ENCODE data around the gene IGIP.
A peak's percentile ranks its signal among the peaks of the same experiment; 100 is the strongest.
"Not testable (repeated sequence)": the region's sequence is repeated elsewhere in the genome, so short reads cannot be mapped to it uniquely, and the experiment has no call there.

The IGIP gene

GRCh38 chr5:140142856-140143255 is 17.1 kb downstream of the IGIP start:
- no peak for DNase-seq (ENCODE audit: low spot score)

GRCh38 chr5:140143521-140144258 is 18.0 kb downstream of the IGIP start:
- no peak for DNase-seq (ENCODE audit: low spot score)

DNA sequence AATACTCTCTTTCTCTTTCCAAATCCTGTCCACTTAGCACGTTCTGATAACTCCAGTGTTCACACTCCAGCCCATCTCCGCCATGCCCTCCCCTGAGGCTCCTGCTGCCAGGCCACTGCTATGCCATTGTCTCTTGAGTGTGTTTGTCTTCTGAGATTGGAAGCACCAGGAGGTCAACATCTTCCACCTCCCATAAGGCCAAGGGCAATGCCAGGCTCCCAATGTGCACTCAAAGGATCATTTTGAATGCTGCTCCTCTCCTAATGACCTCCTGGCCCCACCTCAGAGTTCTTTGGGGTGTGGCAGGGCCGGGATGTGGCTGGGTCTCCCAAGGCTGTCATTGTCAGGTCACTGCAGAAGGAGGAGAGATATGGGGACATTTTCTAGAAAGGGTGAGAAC is 19.5 kb downstream of the IGIP start:
- DNase-seq (ENCODE audit: low spot score): no peak

- no peak for DNase-seq (ENCODE audit: low spot score)
Observed at GRCh38 chr5:140145818-140146522, 20.2 kb downstream of the IGIP start.

GRCh38 chr5:140146523-140146842 is 20.7 kb downstream of the IGIP start:
- DNase-seq (ENCODE audit: low spot score): no peak

- DNase-seq (ENCODE audit: low spot score): no peak
Observed at GRCh38 chr5:140147460-140147859, 21.7 kb downstream of the IGIP start.

- DNase-seq (ENCODE audit: low spot score): no peak
Observed at GRCh38 chr5:140148508-140148907, 22.8 kb downstream of the IGIP start.

GRCh38 chr5:140150201-140150600 is 24.5 kb downstream of the IGIP start:
- DNase-seq (ENCODE audit: low spot score): no peak

DNA sequence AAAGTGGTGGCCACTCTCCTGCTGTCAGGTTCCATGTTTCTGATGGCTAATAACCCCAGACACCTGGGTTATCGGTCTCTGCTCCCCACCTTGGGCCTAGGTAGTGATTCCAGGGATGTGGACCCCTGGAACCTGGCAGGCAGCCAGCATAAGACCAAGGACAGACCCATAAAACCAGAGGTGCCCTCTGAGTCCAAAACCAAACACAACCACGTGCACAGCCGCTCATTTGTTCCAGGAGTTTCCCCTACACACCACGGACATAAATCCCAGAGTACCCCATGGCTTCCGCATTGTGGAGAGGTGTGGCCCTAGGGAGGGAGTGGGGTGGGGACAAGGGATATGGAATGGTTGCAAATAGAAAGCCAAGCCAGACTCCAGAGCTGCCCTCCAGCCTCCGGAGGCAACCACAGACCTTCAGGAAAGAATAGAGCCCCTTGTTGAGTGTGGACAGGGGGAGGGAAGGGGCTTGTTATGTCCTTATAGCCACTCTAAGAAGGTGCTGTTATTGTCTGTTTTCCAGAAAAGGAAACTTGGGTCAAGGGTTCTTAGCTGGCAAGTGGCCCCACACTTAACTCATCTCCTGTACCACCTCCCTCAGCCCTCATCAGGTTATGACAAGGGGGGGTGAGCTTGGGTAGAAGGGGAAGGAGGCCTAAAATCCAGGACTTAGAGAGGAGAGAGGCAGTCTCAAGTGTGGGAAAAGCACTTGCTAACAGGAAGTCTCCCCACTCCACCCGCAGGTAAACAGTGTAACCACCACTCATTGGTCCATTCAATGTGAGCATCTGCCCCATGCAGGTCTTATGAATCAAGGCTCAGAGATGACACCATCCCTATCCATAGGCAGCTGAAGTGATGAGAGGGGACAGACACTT is 25.6 kb downstream of the IGIP start:
- DNase-seq (ENCODE audit: low spot score): no peak

DNA sequence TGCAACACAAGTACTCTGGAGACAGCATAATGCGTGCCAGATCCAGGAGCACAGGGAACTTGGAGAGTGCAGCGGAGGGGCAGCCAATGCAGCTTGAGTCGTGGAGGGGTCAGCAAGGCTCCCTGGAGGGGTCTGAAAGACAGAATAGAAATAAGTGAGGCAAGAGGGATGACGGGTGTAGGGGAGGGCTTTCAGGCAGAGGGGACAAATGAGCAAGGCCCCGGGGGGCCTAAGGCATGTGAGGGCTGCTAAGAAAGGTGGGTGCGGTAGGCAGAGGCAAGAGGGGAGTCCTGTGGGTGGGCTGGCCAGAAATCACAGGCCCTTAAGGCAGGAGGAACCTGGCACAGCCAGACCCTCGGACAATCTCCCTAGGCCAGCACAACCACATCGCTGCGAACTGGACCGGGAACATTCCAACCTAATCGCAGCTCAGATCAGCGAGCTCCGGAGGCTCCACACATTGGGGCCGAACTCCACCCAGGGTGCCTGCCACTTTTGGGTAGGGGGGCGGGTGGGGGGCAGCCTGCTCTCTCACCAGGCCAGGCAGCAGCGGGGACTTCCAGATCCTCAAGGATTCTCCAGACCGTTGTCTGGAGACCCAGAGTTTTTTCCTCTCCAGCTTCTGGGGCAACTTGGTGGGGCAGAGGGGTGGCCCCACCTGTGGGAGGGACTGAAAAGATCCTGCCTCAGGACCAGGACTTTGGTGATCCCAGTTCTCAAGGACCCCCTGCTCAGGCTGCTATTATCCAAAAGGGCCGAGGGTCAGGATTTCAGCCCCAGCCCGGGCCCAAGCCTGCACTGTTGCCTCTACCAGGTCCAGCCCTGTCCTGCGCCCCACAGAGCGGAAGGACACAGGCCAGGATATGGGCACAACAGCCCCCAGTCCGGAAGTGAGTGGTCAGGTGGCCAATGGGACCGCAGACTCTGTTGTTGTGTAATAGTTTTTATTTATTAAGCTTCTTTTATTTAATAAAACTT is 26.6 kb downstream of the IGIP start:
- no peak for DNase-seq (ENCODE audit: low spot score)

DNA sequence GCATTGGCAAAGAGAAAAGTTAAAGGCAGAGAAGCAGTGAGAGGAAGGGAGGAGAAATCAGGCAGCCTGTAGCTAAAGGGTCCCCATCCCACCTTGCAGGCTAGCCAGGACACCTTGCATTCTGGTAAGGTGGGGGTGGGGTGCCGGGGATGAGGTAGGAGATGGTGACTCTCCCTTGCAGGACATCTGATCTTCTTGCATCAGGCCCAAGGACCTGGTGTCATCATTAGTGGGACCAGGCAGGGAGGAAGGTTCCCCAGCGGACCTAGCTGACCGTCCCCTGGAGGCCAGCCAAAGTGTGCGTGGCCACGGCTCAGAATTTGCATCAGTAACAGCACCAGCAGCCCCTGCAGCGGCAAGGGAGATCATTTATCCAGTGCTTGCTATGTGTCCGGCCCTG is 27.5 kb downstream of the IGIP start:
- DNase-seq (ENCODE audit: low spot score): no peak

DNA sequence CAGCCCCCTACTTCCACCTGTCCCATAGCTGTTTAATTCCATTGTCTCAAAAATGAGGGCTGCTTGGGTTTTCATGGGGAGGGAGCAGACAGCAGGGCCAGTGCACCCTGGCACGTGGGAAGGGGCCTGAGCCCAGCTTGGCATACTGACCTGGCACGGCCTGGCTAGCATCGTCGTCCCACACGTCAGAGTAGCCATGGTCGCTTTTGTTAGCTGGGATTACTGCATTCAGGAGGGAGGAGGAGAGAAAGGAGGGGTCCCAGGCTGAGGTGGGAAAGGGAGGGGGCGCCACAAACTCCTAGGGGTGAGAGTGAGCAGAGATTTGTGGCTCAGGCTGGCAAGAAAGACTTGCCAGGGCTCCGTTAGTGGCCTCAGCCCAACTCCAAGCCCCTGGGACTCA is 28.2 kb downstream of the IGIP start:
- no peak for DNase-seq (ENCODE audit: low spot score)

DNA sequence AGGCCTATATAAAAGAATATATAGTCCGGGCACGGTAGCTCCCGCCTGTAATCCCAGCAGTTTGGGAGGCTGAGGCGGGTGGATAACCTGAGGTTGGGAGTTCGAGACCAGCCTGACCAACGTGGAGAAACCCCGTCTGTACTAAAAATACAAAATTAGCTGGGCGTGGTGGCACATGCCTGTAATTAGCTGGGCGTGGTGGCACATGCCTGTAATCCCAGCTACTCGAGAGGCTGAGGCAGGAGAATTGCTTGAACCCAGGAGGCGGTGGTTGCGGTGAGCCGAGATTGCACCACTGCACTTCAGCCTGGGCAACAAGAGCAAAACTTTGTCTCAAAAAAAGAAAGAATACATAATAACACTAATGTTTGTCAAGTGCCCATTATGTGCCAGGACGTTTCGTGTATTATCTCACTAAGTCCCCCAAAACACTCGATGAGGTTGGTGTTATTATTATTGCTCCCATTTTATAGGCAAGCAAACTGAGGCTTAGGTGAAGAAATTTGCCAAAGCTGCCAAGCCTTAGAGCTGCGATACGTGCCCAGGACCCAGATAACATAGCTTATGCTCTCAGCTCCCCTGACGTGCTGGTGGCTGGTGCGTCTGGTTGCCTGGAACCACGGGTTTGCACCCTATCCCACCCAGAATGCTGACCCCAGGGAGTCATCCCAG is 29.1 kb downstream of the IGIP start:
- DNase-seq (ENCODE audit: low spot score): not testable (repeated sequence)

DNA sequence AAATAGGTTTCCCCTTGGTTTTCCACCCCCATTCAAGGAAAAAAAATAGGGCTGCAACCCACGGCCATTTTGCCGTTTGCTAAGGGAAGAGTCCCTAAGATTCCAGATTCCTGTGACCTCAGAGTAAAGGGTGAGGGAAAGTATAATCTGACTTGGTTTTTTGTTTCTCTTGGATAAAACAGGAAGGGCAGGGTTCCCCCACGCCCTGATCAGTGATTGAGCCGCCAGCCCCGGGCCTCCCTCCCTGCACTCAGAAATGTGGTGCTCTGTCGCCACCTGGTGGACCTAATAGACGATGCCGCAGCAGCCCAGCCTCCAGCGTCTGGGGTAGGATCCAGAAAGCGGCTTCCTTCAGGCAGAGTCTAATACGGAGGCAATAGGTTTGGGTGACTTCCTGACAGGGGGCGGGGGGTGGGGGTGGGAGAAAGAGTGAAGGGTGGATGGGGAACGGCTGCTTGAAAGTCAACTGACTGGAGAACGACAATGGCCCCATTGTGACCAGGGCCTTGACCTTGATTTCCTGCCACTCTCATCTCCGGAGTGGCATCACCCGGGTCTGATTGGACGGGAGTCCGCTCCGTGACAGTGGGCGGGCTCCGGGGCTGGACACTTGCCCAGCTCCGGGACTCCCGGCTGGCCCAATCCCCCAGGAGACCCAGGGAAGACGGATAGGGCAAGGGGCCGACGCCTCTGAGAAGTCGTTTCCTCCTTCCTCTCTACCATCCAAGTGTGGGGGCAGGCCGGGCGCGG is 31.5 kb downstream of the IGIP start:
- DNase-seq (ENCODE audit: low spot score): peak; percentile 84

DNA sequence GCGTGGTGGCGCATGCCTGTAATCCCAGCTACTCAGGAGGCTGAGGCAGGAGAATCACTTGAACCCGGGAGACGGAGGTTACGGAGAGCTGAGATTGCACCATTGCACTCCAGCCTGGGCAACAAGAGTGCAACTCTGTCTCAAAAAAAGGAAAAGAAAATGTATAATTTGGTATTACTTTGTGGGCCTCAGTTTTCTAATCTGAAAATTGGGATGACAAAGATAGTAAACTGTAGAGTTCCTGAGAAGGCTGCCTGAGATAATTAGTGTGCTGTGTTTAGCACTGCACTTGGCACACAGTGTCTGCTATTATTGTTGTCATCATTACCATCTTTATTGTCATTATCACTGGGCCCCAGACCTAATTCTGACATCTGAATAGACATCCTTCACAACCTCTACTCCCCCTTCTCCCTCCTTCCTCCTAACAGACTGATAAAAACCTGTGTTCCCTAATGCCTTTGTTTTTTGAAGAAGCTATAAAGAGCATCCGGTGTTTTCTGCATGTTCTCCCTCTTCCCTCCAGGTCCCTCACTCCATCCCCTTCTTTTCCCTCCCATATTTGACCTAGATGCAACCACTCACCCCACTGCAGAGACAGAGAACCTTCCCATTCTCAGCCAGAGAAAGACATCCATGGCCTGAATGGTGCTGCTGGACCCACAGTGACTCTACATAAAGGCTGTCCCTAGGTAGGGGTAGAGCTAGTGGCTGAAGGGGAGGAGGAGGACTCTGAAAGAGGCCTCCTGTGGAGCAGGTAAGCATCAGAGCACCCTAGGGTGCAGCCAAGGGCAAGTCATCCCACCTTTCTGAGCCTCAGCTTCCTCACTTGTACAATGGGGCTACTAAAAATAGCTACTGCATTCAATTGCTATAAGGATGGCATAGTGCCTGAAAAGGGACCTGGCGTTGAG is 33.5 kb downstream of the IGIP start:
- no peak for DNase-seq (ENCODE audit: low spot score)

DNA sequence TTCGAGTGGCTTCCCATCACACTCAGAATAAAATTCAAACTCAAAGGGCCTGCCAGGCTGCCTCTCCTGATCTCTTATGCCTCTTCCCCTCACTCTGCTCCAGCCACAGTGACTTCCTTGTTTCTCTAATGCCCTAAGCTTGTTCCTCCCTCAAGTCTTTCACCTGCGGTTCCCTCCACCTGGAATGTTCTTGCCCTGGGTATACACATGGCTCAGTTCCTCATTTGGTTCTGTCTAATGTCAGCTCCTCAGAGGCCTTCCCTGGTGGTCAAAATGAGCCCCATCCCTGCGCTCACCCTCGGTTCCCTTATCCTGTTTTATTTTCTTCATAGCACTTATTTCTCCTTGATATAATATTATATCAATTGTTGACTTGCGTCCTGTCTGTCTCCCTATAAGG is 36.5 kb downstream of the IGIP start:
- DNase-seq (ENCODE audit: low spot score): no peak

- DNase-seq (ENCODE audit: low spot score): no peak
Observed at GRCh38 chr5:140162781-140163180, 37.0 kb downstream of the IGIP start.

DNA sequence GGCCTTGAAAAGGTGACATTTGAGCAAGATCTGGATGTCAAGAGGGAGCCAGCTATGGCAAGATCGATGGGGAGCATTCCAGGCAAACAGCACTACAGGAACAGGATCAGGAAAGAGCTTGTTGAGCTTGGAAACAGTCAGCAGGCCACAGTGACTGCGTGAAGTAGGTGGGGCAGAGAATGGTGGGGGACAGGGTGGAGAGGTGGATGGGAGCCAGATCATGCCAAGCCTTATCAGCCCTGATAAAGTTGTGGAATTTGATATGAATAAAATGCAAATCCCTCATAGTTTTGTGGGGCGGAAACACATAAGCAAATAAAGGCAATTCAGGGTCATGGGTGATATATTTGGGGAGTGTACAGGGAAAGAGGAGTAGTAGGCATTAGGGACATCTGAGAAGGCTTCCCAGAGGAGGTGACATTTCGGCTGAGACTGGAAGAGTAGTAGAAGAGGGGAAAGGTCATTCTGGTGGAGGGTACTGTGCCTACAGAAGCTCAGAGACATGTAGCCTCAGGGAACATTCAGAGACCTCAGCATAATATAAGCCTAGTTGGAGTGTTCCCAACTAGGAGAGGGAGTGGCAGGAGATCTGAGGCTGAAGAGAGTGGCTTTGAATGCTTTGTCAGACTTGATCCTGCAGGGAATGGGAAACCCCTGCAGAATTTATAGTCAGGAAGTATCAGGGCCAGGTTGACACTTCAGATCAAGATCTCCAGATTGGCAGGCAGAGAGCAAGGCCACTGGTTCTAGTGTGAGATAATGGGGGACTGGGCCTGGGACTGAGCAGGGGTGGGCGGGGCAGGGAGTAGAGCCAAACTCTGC is 39.6 kb downstream of the IGIP start:
- no peak for DNase-seq (ENCODE audit: low spot score)

DNA sequence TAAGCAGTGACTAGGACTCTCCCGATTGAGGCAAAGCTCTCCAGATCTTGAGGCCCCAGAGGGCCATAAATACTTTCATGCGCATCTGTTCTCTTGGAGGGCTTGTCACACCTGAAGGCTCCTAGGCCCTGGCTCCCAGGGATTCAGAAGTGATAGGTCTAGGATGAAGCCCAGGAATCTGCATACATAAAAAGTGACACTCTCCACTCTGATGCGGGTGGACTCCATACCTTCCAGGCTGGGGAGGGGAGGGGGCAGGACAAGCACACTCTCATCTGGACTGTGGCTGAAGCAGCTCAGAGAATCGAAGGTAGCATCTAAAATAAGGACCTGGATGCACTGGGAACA is 40.2 kb downstream of the IGIP start:
- no peak for DNase-seq (ENCODE audit: low spot score)

Measured in RKO (cell line).